ENCODE measurements around the gene PLCG2.

GRCh38 chr16:81904320-81904719 lies 125.2 kb downstream of the PLCG2 start:
- no peak for TF ChIP-seq CREB5 (CRISPR knock-in tag; IDR thresholded peaks at IDR 0.05; ENCODE audit: low read depth)
- no peak for TF ChIP-seq OSR1 (CRISPR knock-in tag; IDR thresholded peaks at IDR 0.05)
- no peak for TF ChIP-seq ZFP30 (CRISPR knock-in tag; IDR thresholded peaks at IDR 0.05)
- no peak for TF ChIP-seq ZFP3 (CRISPR knock-in tag; IDR thresholded peaks at IDR 0.05)
